ENCODE results near the gene STXBP5. TPM values are rescaled to one million over a fixed set of nuclear protein-coding genes. Genes with fewer than 3 reads are reported as not detected.
"Not testable (repeated sequence)": the region's sequence is repeated elsewhere in the genome, so short reads cannot be mapped to it uniquely, and the experiment has no call there.

Gene STXBP5
- polyA plus RNA-seq, 4 donors = 16.6 to 18.3 (median 17.1) TPM

DNA sequence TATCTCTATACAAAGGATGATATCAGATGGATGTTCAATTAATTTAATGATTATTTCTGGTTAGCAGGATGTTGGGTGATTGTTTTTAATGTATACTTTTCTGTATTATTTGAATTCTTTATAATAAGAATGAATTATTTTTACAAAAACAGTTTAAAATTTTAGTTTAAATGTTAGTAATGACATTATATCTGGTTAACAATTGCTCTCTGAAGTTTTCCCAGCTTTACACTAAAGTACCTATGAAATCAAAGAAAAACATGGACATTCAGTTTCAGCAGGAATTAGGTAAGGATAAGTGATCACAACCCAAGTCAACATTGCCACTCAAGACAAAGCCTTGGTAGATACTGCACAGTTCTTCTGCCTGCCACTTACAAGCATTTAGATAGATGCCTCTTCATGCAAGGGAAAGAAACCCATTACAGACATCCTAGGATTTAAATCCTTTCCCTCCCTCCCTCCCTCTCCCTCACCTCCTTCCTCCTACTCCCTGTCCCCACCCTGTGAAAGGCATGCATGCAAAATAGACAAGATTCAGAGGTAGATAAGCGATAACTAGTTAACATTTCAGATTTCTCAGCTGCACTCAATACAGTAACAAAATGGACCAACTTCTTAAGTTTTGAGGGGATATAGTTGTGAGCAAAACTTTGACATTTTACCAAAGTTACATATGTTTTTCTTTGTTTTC lies 143.8 kb downstream of the STXBP5 start:
- no peak for DNase-seq (ENCODE audit: low read depth in 4 of 4, low spot score in 3 of 4)

DNA sequence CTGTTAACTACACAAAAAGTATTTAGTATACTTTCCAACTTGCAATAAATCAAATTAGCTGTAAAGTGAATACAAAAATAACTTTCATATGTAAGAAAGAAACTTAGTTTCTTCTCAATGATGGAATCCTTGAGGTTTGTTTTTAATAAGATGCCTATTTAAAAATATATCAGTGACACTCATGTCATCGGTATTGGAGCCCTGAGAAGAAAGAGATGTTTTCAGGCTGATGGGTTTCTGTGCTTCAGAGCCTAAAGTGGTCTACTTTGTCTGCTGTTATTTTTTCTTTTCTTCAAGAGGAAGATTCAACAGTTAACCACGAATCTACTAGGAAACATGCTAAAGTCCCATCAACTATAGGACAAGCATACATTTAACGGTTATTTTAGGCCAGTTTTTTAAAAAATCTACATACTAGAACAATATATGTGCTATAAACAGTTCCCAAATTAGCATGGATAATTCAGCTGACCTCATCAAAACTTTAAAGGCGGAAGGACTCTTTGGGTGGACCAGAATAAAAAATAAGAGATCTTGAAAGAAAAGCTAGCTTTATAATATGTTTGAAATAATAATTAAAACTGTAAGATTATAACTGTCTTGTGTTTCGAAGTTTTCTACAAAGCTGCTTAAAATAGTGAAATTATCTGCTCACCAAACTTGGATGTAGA lies 157.2 kb downstream of the STXBP5 start:
- no peak for DNase-seq (ENCODE audit: low read depth in 4 of 4, low spot score in 3 of 4)

DNA sequence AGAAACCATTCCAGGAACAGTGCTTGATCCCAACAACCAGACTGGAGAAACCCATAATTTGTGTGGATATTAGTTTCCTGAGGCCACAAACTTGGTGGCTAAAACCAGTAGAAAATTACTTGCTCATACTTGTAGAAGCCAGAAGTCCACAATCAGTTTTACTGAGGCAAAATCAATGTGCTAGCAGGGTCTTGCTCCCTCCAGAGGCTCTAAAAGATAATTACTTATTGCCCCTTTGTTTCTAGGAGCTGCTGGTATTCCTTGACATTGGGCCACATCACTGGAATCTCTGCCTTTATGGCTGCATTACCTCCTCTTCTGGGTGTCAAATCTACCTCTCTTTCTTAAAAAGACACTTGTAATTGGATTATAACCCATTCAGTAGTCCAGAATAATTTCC lies 162.1 kb downstream of the STXBP5 start:
- no peak for DNase-seq (ENCODE audit: low read depth in 4 of 4, low spot score in 3 of 4)

- DNase-seq (ENCODE audit: low read depth in 4 of 4, low spot score in 3 of 4) = no peak
Measured at GRCh38 chr6:147371325-147371724, 167.1 kb downstream of the STXBP5 start.

DNA sequence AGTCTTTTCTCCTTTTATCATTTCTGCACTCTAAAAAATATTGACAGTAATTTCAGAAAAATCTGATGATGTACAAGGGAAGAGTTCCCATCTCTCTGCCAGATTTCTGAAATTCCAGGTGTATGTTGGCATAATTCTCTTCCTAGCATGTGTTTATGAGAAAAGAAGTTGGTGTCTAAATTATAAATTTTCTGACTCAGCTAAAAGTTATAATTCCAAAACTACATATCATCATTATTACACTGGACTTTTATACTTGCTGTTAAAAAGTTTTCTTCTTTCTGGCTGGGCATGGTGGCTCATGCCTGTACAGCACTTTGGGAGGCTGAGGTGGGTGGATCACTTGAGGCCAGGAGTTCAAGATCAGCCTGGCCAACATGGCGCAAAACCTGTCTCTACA lies 168.6 kb downstream of the STXBP5 start:
- DNase-seq (ENCODE audit: low read depth in 4 of 4, low spot score in 3 of 4) = no peak

DNA sequence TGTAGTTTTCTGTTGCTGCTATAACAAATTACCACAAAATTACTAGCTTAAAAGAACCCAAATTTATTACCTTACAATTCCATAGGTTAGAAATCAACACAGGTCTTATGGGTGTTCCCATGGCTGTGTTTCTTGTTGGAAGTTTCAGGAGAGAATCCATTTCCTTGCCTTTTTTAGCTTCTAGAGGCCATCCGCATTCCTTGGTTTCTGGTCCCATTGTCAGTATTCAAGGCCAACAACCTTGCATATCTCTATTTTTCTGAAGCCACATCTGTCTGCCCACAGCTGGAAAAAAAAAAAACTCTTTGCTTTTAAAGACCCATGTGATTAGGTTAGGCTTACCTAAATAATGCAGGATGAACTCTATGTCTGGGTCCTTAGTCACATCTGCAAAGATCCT lies 174.6 kb downstream of the STXBP5 start:
- DNase-seq (ENCODE audit: low read depth in 4 of 4, low spot score in 3 of 4) = no peak

DNA sequence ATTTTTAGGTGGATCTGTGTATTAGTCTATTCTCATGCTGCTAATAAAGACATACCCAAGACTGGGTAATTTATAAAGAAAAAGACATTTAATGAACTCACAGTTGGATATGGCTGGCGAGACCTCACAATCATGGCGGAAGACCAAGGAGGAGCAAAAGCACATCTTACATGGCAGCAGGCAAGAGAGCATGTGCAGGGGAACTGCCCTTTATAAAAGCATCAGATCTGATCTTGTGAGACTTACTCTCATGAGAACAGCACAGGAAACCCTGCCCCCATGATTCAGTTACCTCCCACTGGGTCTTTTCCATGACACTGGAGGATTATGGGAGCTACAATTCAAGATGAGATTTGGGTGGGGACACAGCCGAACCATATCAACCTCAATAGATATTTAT lies 176.6 kb downstream of the STXBP5 start:
- not testable (repeated sequence) for DNase-seq (ENCODE audit: low read depth in 4 of 4, low spot score in 3 of 4)

DNA sequence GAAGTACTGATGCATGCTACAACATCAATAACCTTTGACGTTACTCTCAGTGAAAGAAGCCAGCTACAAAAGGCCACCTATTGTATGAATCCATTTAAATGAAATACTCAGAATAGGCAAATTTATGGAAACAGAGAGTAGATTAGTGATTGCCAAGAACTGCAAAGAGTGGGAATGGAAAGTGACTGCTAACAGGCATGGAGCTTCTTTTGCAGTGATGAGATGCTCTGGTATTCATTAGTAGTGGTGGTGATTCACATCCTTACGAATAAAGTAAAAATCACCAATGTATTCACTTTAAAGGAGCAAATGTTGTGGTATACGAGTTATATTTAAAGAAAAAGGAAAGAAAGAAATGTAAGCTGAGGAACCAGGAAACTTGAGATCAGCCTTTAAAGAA lies 177.5 kb downstream of the STXBP5 start:
- DNase-seq (ENCODE audit: low read depth in 4 of 4, low spot score in 3 of 4) = no peak

DNA sequence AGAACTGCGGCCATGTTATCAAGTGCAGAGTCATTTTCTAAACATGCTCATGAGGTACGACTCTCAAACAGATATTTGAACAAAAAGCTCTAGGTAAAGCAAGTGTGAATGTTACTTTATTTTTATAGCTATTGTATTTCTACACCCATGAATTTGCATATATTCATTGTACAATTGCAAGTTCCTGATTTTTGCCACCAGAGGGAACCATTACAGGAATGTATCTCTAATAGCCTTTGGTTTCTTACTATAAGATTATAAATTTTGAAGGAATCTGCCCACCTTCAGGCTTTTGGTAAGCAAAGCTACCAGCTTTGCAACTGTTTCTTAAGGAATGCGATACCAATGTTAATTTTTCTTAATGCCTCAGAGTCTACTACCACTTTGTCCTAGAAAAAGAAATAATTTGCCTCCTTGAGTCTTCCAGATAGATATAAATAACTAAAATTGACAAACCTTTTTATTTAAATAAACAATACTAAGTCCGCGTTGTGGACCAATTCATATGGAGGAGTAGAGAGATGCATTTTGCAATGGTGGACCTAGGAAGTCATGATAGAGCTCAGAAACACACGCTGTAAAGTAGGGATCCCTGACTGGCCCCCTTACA lies 178.8 kb downstream of the STXBP5 start:
- DNase-seq (ENCODE audit: low read depth in 4 of 4, low spot score in 3 of 4) = no peak

- no peak for DNase-seq (ENCODE audit: low read depth in 4 of 4, low spot score in 3 of 4)
Measured at GRCh38 chr6:147384029-147384428, 179.8 kb downstream of the STXBP5 start.

DNA sequence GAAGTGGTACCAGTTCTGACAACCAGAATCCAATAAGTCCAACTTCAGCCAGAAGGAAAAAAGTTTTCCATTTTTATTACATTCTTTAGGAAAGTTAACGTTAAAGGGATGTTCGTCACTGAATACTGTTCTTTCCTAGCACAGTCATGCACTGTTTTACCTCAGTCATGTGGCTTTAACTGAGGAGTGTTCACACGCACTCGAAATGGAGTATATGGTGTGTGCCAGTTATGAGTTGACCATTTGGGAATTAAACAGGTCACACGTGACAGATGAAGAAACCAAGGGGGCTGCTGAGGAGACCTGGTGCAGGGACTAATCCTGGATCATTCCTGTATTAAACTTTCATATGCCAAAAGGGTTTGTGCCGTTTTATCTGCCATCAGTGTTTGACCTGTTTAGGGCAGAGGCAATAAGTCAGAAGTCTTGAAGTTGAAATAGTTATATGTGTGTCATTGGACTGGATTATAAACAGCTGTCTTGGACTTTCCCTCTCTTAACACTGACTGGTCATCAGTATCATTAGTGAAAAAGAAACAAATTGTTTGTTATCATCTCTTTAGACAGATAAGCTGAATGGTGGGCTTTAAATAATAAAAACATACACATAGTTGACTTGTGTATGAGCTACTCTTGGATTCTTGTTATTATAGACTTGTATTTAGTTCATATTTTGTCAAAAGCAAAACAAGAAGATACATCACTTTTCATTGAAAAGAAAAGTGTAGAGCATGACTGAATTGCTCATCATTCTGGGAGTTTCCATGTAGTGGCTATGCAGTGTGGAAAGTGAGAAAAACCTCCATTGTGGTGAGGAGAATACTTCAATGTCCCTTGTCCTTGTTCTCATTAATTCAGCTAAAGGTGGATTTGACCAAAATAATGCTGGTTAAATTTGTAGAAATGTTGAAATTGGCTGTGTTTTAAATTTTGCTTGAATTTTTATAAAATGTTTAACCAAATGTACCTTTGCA lies 180.8 kb downstream of the STXBP5 start:
- no peak for DNase-seq (ENCODE audit: low read depth in 4 of 4, low spot score in 3 of 4)

DNA sequence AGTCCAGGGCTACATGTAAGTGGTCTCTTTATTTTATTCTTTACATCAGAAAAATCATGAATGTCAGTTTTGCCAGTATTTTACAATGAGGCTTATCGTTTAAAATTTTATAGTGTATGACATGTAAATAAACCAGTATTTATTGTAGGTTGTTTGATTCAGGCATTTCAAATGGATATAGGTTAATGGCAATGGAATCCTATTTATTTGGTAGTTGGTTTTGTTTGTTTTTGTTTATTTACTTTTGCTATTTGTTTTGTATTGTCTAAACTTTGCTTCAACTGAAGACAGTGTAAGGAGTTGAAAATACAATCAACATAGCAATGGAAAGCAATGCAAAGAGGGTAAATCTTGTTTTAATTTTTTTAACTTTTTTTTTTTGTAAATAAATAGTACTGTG lies 185.2 kb downstream of the STXBP5 start:
- DNase-seq (ENCODE audit: low read depth in 4 of 4, low spot score in 3 of 4) = no peak

DNA sequence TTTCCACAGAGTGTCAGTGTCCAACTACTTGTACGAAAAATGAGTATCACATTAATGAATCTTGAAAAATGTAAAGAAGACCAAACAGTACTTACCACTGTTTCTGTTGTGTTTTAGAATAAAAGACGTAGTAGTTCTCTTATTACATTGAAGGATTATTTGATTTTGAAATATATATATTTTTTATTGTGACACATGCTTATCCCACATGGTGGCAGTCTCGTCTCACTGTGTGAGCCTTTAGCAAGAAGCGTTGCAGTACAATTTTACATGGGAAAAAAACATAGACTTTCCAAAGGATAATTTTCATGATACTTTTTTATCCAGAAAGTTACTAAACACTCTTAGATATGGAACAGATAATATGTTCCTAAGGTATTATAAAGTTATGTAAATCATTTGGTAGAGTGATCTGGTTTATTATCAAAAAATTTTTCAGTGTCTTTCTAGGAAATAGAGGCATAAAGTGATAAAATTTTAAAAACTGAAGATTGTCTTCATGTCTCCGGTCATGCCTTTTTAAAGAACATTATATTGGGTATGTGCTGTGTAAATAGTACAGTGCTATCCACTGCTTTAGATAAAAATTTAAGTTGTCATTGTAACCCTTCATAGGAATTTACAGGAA lies 186.8 kb downstream of the STXBP5 start:
- no peak for DNase-seq (ENCODE audit: low read depth in 4 of 4, low spot score in 3 of 4)

- no peak for DNase-seq (ENCODE audit: low read depth in 4 of 4, low spot score in 3 of 4)
Measured at GRCh38 chr6:147392917-147393625, 188.9 kb downstream of the STXBP5 start.

GRCh38 chr6:147395158-147395557 lies 190.9 kb downstream of the STXBP5 start:
- DNase-seq (ENCODE audit: low read depth in 4 of 4, low spot score in 3 of 4) = no peak

DNA sequence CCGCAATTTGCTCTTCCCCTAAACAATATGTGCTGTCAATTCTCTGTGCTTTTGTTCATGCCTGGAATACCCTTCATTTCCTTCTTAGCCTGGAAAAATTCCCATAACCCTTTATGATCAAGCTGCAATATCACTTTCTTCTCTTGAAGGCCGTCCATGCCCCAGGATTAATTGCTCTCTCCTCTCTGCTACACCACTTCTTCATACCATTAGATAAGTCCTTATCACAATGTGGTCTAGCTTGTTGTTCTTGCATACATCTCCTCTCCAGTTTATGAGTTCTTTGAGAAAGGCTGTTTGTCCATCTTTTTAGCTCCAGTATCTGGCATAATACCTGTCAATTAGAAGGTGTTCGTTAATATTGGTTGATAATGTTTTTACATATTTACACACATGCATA lies 193.1 kb downstream of the STXBP5 start:
- DNase-seq (ENCODE audit: low read depth in 4 of 4, low spot score in 3 of 4) = no peak

- no peak for DNase-seq (ENCODE audit: low read depth in 4 of 4, low spot score in 3 of 4)
Measured at GRCh38 chr6:147400968-147401367, 196.8 kb downstream of the STXBP5 start.

- DNase-seq (ENCODE audit: low read depth in 4 of 4, low spot score in 3 of 4) = no peak
Measured at GRCh38 chr6:147401779-147402178, 197.6 kb downstream of the STXBP5 start.

DNA sequence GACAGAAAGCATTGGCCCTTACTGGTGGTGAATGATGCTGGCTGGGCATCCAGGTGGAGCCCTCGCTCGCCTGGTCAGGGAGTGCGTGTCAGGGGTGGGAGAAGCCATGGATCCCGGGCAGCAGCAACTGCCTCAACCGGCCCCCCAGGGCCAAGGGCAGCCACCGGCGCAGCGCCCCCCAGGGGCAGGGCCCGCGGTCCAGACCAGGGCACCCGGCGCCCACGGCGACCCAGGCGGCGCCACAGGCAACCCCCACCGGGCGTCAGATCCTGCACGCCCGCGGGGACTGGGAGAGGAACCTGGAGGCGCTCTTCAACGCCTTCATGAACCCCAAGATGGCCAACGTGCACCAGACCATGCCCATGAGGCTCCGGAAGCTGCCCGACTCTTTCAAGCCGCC lies 202.6 kb downstream of the STXBP5 start:
- no peak for DNase-seq (ENCODE audit: low read depth in 4 of 4, low spot score in 3 of 4)

GRCh38 chr6:147407571-147407970 lies 203.4 kb downstream of the STXBP5 start:
- no peak for DNase-seq (ENCODE audit: low read depth in 4 of 4, low spot score in 3 of 4)
